Fibroblast of lung (primary cell): ENCODE results near the gene ZNF385A. TPM values are rescaled to one million over a fixed set of nuclear protein-coding genes. Genes with fewer than 3 reads are reported as not detected.

Source experiments
- DNase-seq, 2 donors: peaks; one replicate each; pipeline versions ENCODE4 v3.0.0 to v3.0.0-alpha.2; 2010; ENCODE audit warnings: low read depth in 2 of 2
- H2AFZ ChIP-seq: 2 replicates; pipeline ENCODE4 v1.5.1; 2012; ENCODE audit warnings: low read length, control low read depth, inconsistent platforms
- H3K27ac ChIP-seq: 2 replicates; pipeline ENCODE4 v1.5.1; 2011; ENCODE audit warnings: low read length, control low read depth; ENCODE audit not compliant: insufficient read depth
- H3K27me3 ChIP-seq: 2 replicates; pipeline ENCODE4 v1.5.1; 2011; ENCODE audit warnings: mild to moderate bottlenecking, low read length; ENCODE audit not compliant: control insufficient read depth, insufficient read depth
- H3K36me3 ChIP-seq: 2 replicates; pipeline ENCODE4 v1.5.1; 2011; ENCODE audit warnings: low read length; ENCODE audit not compliant: control insufficient read depth, insufficient read depth
- H3K4me1 ChIP-seq: 2 replicates; pipeline ENCODE4 v1.5.1; 2011; ENCODE audit warnings: low read length; ENCODE audit not compliant: control insufficient read depth, insufficient read depth; ENCODE audit errors: extremely low read depth
- H3K4me2 ChIP-seq: 2 replicates; pipeline ENCODE4 v1.5.1; 2011; ENCODE audit warnings: low read length, control low read depth; ENCODE audit not compliant: insufficient read depth; ENCODE audit errors: extremely low read depth
- H3K4me3 ChIP-seq, 4 experiments: fragments of 200-600 bp in 1 of 4; sonication (generic) in 1 of 4; replicated peaks in 1 of 4; 2 replicates each; pipeline ENCODE4 v1.5.1; 2011 to 2016; ENCODE audit warnings: low read length in 4 of 4, low read depth in 3 of 4, mild to moderate bottlenecking in 3 of 4, control low read depth in 2 of 4, inconsistent platforms in 1 of 4, mixed read lengths in 1 of 4; ENCODE audit not compliant: insufficient read depth in 1 of 4; ENCODE audit errors: control extremely low read depth in 1 of 4
- H3K79me2 ChIP-seq: 2 replicates; pipeline ENCODE4 v1.5.1; 2012; ENCODE audit warnings: mild to moderate bottlenecking, low read length, inconsistent platforms; ENCODE audit not compliant: control insufficient read depth, insufficient read depth
- H3K9ac ChIP-seq: 2 replicates; pipeline ENCODE4 v1.5.1; 2011; ENCODE audit warnings: mild to moderate bottlenecking, low read length, control low read depth; ENCODE audit not compliant: insufficient read depth
- H3K9me3 ChIP-seq: 2 replicates; pipeline ENCODE4 v1.5.1; 2012; ENCODE audit warnings: low read depth, low read length; ENCODE audit not compliant: control insufficient read depth, insufficient read depth
- H4K20me1 ChIP-seq: 2 replicates; pipeline ENCODE4 v1.5.1; 2011; ENCODE audit warnings: low read length; ENCODE audit not compliant: control insufficient read depth, insufficient read depth; ENCODE audit errors: extremely low read depth
- CTCF ChIP-seq, 2 donors: IDR thresholded peaks in 1 of 2; conservative IDR thresholded peaks in 1 of 2; 1 replicate in 1 of 2; 2 replicates in 1 of 2; pipeline ENCODE4 v1.5.1; 2011 to 2012; ENCODE audit warnings: low read length in 2 of 2, control low read depth in 1 of 2, inconsistent platforms in 1 of 2, low read depth in 1 of 2, mild to moderate bottlenecking in 1 of 2
- EZH2 ChIP-seq: IDR thresholded peaks from 2 replicates; pipeline ENCODE4 v1.5.1; 2012; ENCODE audit warnings: low read length, control low read depth, mild to moderate bottlenecking; ENCODE audit errors: missing control alignments
- polyA plus RNA-seq, 2 donors: library from polyadenylated mRNA; depleted of rRNA in 1 of 2; stranded (reverse) in 1 of 2; unstranded in 1 of 2; fragments of >200 nt; gene quantifications; 2 replicates each; pipeline ENCODE4 v1.2.1, GENCODE V29; 2011 to 2012; ENCODE audit warnings: missing spikeins in 1 of 2
- total RNA-seq: library from RNA; depleted of rRNA; stranded (reverse); fragments of >200 nt; gene quantifications from 2 replicates; pipeline ENCODE4 v1.2.1, GENCODE V29; 2014

Gene ZNF385A
- total and polyA plus RNA-seq, 2 donors (not counting 1 experiment from before 2014, with no cell fraction given): 0.69 to 3.3 TPM

- H3K27me3 ChIP-seq: no peaks in the 10 kb centered on the region
- peak overlapping the region; percentile 38 for H3K4me2 ChIP-seq
- peak; percentile 87 to 92 for DNase-seq
- peak overlapping the region; percentile 76 for H3K27ac ChIP-seq
- peaks cover 77% of the 10 kb centered on the region for H3K79me2 ChIP-seq
- peaks cover 39% of the 10 kb centered on the region for H3K4me1 ChIP-seq
- H3K36me3 ChIP-seq: peaks cover 23% of the 10 kb centered on the region
- no peaks in the 10 kb centered on the region for H3K9me3 ChIP-seq
- no peak overlapping the region for H3K4me3 ChIP-seq
- no peak overlapping the region for H3K9ac ChIP-seq
- no peaks in the 10 kb centered on the region for H4K20me1 ChIP-seq
- no peak for TF ChIP-seq CTCF (conservative IDR thresholded peaks at IDR 0.05 in 1 of 2, IDR thresholded peaks at IDR 0.05 in 1 of 2; ENCODE audit: low read depth in 1 of 2, low read length in 2 of 2)
- no peak for TF ChIP-seq EZH2
- no peak overlapping the region for H2AFZ ChIP-seq
Observed at GRCh38 chr12:54411391-54412241, 27.1 kb upstream of the ZNF385A start.

GRCh38 chr12:54409267-54409666 is 24.7 kb upstream of the ZNF385A start:
- Histone ChIP-seq H3K27ac (peak overlapping the region; percentile 6), H3K4me3 (no peak overlapping the region), H3K27me3 (no peaks in the 10 kb centered on the region), H2AFZ (no peak overlapping the region), H3K9me3 (no peaks in the 10 kb centered on the region), H3K79me2 (peaks cover 54% of the 10 kb centered on the region), H3K4me1 (peaks cover 33% of the 10 kb centered on the region), H3K9ac (no peak overlapping the region), H4K20me1 (no peaks in the 10 kb centered on the region), H3K4me2 (no peak overlapping the region), H3K36me3 (peaks cover 39% of the 10 kb centered on the region)
- no peak for TF ChIP-seq CTCF (conservative IDR thresholded peaks at IDR 0.05 in 1 of 2, IDR thresholded peaks at IDR 0.05 in 1 of 2; ENCODE audit: low read depth in 1 of 2, low read length in 2 of 2)
- TF ChIP-seq EZH2: no peak
- no peak for DNase-seq

GRCh38 chr12:54407183-54407905 is 22.8 kb upstream of the ZNF385A start:
- Histone ChIP-seq H3K9me3 (no peaks in the 10 kb centered on the region), H2AFZ (no peak overlapping the region), H3K27me3 (no peaks in the 10 kb centered on the region), H4K20me1 (no peaks in the 10 kb centered on the region), H3K36me3 (peaks cover 48% of the 10 kb centered on the region), H3K4me3 (no peak overlapping the region), H3K9ac (no peak overlapping the region), H3K4me2 (no peak overlapping the region), H3K27ac (no peak overlapping the region), H3K79me2 (peaks cover 39% of the 10 kb centered on the region), H3K4me1 (peaks cover 15% of the 10 kb centered on the region)
- DNase-seq: no peak
- no peak for TF ChIP-seq CTCF (conservative IDR thresholded peaks at IDR 0.05 in 1 of 2, IDR thresholded peaks at IDR 0.05 in 1 of 2; ENCODE audit: low read depth in 1 of 2, low read length in 2 of 2)
- no peak for TF ChIP-seq EZH2
